OCI-LY1 (cell line): Measurements from ENCODE around the gene EXOC7.

Source experiments
- H2AFZ ChIP-seq: fragments of 200-600 bp; sonication (generic), shearing (Covaris generic); 2 replicates; pipeline ENCODE4 v1.6.0; 2014; ENCODE audit warnings: antibody characterized with exemption, mild to moderate bottlenecking, low read length
- H3F3A ChIP-seq: fragments of 200-600 bp; sonication (generic), shearing (Covaris generic); 2 replicates; pipeline ENCODE4 v1.6.0; 2014; ENCODE audit warnings: mild to moderate bottlenecking, antibody characterized with exemption, low read length, moderate library complexity; ENCODE audit not compliant: insufficient read depth
- H3K27ac ChIP-seq: fragments of 200-600 bp; sonication (generic); 2 replicates; pipeline ENCODE4 v1.5.1; 2014; ENCODE audit warnings: low read length, mixed run types, mild to moderate bottlenecking, low read depth; ENCODE audit not compliant: poor library complexity, severe bottlenecking
- H3K27me3 ChIP-seq: fragments of 200-600 bp; sonication (generic); 2 replicates; pipeline ENCODE4 v1.6.0; 2014; ENCODE audit warnings: antibody characterized with exemption, mild to moderate bottlenecking, low read length, moderate library complexity; ENCODE audit not compliant: insufficient read depth
- H3K36me3 ChIP-seq: fragments of 200-600 bp; sonication (generic); 2 replicates; pipeline ENCODE4 v1.6.1; 2014; ENCODE audit warnings: mild to moderate bottlenecking, antibody characterized with exemption, low read length, moderate library complexity, mixed read lengths; ENCODE audit not compliant: insufficient read depth
- H3K4me1 ChIP-seq: fragments of 200-600 bp; sonication (generic); 2 replicates; pipeline ENCODE4 v1.5.1; 2014; ENCODE audit warnings: mild to moderate bottlenecking, low read length, moderate library complexity; ENCODE audit not compliant: insufficient read depth, severe bottlenecking
- H3K4me2 ChIP-seq: fragments of 200-600 bp; sonication (generic), shearing (Covaris generic); 2 replicates; pipeline ENCODE4 v1.6.1; 2014; ENCODE audit warnings: low read length
- H3K4me3 ChIP-seq: fragments of 200-600 bp; sonication (generic); 2 replicates; pipeline ENCODE4 v1.5.1; 2014; ENCODE audit warnings: low read length, low read depth, mild to moderate bottlenecking, mixed read lengths; ENCODE audit not compliant: poor library complexity, severe bottlenecking
- H3K79me2 ChIP-seq: fragments of 200-600 bp; shearing (Covaris generic); 2 replicates; pipeline ENCODE4 v1.6.1; 2016; ENCODE audit warnings: mixed run types, low read length, mixed read lengths; ENCODE audit not compliant: insufficient read depth
- H3K9ac ChIP-seq: fragments of 200-600 bp; sonication (generic), shearing (Covaris generic); 2 replicates; pipeline ENCODE4 v1.6.1; 2014; ENCODE audit warnings: mild to moderate bottlenecking, low read length, mixed read lengths
- H3K9me2 ChIP-seq: fragments of 200-600 bp; sonication (generic), shearing (Covaris generic); 2 replicates; pipeline ENCODE4 v1.6.1; 2014; ENCODE audit warnings: low read depth, mild to moderate bottlenecking, low read length, mixed read lengths
- H3K9me3 ChIP-seq: fragments of 200-600 bp; shearing (Covaris generic); 2 replicates; pipeline ENCODE4 v1.6.1; 2014; ENCODE audit warnings: low read length, mixed read lengths
- H4K20me1 ChIP-seq: fragments of 200-600 bp; sonication (generic), shearing (Covaris generic); 2 replicates; pipeline ENCODE4 v1.6.0; 2016; ENCODE audit warnings: mild to moderate bottlenecking, low read length; ENCODE audit not compliant: insufficient read depth
- CTCF ChIP-seq: fragments of 200-600 bp; sonication (generic), shearing (Covaris generic); IDR thresholded peaks from 2 replicates; pipeline ENCODE4 v1.5.1; 2017; ENCODE audit warnings: mild to moderate bottlenecking, antibody characterized with exemption, low read length, moderate library complexity, mixed read lengths
- EZH2 ChIP-seq: fragments of 200-600 bp; sonication (generic), shearing (Covaris generic); IDR thresholded peaks from 2 replicates; pipeline ENCODE4 v1.8.0; 2017; ENCODE audit warnings: borderline replicate concordance, mixed run types, mild to moderate bottlenecking, antibody characterized with exemption, low read length, moderate library complexity, mixed read lengths

EXOC7 gene

DNA sequence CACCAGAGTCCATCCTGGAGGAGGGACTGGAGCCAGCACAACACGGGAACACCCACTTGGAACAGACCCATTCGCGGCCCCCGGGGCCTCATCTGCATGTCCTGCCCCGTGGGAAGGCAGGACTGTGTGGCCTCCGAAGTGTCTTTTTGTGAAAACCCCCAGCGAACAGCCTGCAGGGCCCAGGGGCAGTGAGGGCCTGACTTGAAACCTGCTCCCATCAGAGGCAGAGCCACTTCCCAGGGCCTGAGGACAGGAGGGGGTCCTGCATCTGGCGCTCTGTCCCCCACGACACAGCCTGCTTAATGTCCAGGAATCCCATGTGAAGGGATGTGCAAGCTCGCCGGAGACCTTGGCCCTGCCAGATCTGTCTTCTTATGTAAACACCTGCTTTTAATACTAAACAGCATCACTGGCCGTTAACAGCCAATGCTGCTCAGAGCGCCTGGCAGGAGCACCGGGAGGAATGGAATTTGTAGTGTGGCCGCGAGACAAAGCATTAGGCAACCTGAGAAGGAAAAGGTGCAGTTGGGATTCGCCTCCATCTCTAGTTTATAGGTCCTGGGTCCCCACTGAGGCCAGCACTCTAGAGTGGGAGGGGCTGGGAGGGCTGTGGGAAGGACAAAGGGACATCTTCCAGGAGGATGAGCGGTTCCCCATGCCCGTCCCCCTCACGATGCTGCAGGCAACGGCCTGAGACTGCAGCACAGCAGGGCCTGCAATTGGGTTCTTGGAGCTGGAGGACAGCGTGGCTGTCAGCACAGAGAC is 66.9 kb downstream of the EXOC7 start:
- TF ChIP-seq EZH2 (no peak), CTCF (no peak)
- Histone ChIP-seq H3K27ac (no peak overlapping the region), H3K4me2 (no peak overlapping the region), H2AFZ (no peak overlapping the region), H3F3A (no peaks in the 10 kb centered on the region), H3K4me3 (no peak overlapping the region), H4K20me1 (no peaks in the 10 kb centered on the region), H3K9ac (no peak overlapping the region), H3K27me3 (no peaks in the 10 kb centered on the region), H3K36me3 (peaks cover 35% of the 10 kb centered on the region), H3K9me2 (no peaks in the 10 kb centered on the region), H3K79me2 (no peaks in the 10 kb centered on the region), H3K9me3 (no peaks in the 10 kb centered on the region), H3K4me1 (no peaks in the 10 kb centered on the region)

DNA sequence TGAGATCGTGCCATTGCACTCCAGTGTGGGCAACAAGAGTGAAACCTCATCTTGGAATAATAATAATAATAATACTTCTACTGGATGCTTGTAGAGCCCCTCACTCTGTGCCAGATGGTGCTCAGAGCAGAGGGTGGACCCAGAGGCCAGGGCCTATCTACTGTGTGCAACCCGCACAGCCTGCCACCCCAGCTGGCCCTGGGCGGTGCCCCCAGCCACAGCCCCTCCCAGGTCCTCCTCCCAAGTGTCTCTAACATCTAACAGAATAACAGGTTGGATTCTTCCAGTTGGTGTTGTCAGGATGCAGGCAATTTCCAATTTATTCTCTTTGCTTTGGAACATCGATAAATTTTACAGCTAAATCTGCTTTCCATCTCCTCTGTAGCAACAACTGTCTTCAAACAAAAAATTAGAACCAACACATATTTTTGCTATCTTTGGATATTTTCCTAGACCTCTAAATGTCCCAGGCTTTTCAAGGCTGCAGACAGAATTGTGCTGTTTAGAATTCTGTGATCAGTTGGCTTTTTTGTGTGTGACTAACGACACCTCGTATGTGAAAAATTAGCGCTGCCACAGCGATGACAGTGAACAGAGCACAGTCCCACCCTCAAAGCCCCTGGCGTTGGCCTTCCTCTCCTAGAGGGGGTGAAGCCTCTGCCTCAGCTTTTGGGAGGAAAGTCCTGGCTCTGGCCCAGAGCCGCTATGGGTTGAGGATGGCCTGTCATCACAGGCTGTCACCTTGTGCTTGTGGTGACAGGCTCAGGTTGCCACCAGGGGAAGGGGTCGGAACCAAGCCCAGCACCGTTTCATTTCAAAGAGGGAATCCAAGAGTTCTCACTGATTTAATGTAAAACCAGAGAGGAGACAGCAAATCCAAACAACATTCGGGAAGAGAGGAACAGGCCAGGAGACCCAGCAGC is 68.9 kb downstream of the EXOC7 start:
- Histone ChIP-seq H3K27ac (no peak overlapping the region), H3K4me2 (no peak overlapping the region), H2AFZ (no peak overlapping the region), H3K9me2 (no peaks in the 10 kb centered on the region), H3K9ac (no peak overlapping the region), H3K9me3 (no peaks in the 10 kb centered on the region), H4K20me1 (no peaks in the 10 kb centered on the region), H3K79me2 (no peaks in the 10 kb centered on the region), H3K4me1 (peaks cover 4% of the 10 kb centered on the region), H3K36me3 (peaks cover 16% of the 10 kb centered on the region), H3F3A (no peaks in the 10 kb centered on the region), H3K27me3 (no peaks in the 10 kb centered on the region), H3K4me3 (no peak overlapping the region)
- TF ChIP-seq EZH2 (no peak), CTCF (no peak)

DNA sequence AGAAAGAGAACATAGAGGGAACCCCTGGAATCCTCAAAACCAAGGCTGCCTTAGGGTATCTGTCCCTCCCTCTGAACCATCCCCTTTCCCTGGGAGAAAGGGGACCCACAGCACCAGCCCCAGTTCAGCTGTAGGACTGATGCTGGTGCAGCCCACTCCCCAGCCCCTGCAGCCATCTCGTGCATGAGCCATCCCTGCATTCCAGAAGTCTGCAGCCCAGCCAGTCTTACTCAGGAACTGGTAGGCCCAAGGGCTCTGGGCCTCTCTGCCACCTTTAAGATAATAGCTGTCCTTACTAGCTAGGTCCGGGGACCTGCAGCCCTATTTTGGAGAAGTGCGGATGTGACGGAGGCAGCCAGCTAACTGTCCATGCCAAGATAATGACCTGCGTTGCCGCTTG is 70.4 kb downstream of the EXOC7 start:
- no peak overlapping the region for H3K27ac ChIP-seq
- TF ChIP-seq CTCF, result no peak
- TF ChIP-seq EZH2, result no peak

More for the DNA sequence above, 70.4 kb downstream of the EXOC7 start:
- no peaks in the 10 kb centered on the region for H3K79me2 ChIP-seq
- H3F3A ChIP-seq, result no peaks in the 10 kb centered on the region
- peaks cover 10% of the 10 kb centered on the region for H3K4me1 ChIP-seq
- H3K9me3 ChIP-seq, result no peaks in the 10 kb centered on the region
- H3K36me3 ChIP-seq, result peaks cover under 1% of the 10 kb centered on the region; the same call in 1 of the 2 replicates
- no peaks in the 10 kb centered on the region for H3K9me2 ChIP-seq
- no peak overlapping the region for H3K9ac ChIP-seq
- H2AFZ ChIP-seq, result no peak overlapping the region
- H3K4me3 ChIP-seq, result no peak overlapping the region
- H4K20me1 ChIP-seq, result no peaks in the 10 kb centered on the region
- H3K4me2 ChIP-seq, result no peak overlapping the region
- H3K27me3 ChIP-seq, result no peaks in the 10 kb centered on the region
